Activated CD4-positive, CD25-positive, alpha-beta regulatory T cell (primary cell): ENCODE data around the gene IL12A.

Source experiments
- DNase-seq, 4 experiments: peaks; one replicate each; lab custom pipeline; 2025; lab: John Stamatoyannopoulos, UW

IL12A gene

GRCh38 chr3:160027541-160028195 lies 39.0 kb downstream of the IL12A start:
- DNase-seq, result no peak

DNA sequence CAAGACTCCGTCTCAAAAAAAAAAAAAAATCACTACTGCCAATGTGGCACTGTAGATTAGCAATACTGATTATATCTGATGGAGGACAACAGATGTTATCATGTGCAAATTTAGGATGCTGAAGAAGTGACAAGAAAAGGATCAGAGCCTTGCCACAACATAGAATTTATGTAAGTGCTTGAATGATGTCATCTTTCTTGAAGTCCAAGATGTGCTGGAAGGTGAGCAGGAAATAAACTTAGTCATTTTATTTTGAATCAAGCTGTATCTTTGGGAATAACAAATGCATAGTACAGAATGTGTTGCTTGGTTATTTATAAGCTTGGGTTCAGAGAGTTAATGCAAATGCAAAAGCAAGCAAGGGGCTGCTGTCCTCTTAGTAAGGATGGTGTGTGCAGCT lies 47.1 kb downstream of the IL12A start:
- DNase-seq, result no peak

DNA sequence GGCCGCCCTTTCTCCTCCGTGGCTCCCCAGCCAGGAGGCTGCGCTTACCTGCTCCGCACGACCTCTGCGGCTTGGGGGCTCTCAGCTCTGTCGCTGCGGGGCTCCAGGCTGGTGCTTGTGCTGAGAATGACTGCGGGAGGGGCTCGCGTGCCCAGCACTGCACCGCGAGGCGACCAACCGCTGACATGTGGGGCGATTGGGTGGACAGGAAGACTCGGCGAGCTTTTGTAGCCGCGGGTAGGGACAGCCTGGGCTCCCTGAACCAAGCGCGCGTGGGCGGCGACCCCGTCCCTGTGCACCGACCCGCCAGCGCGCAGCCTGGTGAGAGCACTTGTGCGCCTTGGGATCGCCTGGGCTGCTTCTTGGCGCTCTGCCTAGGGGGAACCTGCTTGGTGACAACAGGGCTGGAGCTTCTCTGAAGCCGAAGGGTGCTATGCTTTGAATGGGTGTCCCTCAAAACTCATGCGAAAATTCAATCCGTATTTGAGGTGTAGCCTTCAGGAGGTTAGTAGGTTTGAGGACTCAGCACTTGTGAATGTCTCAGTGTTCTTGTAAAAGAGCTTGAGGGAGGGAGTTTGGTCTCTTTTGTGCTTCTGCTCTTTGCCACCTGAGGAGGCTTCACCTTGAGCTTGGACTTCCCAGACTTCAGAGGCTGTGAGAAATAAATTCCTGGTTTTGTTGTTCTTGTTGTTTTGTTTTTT lies 50.4 kb downstream of the IL12A start:
- DNase-seq, result no peak

DNA sequence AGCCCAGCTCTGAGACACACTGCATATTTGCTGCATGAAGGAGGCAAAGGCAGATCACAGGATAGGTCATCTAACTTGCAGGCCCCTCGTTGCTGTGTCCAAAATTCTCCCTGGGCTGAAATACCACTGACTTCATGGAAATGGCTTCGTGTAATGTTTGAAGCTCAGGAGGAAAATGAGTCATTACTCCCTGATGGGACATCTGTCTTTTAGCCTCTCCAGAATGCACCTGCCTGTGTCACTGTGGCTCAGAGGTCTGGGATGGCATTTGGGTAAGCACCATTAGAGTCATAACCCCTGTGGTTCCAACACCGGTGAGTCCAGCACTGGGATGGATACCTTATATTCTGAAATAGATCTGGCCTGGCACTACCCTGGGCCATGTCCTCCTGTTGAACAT lies 51.5 kb downstream of the IL12A start:
- DNase-seq, result no peak

GRCh38 chr3:160041465-160041864 lies 52.8 kb downstream of the IL12A start:
- DNase-seq, result no peak

GRCh38 chr3:160044121-160044520 lies 55.5 kb downstream of the IL12A start:
- no peak for DNase-seq
